ENCODE results near the gene SLC40A1. TPM values are rescaled to one million over a fixed set of nuclear protein-coding genes. Genes with fewer than 3 reads are reported as not detected.
"Not testable (repeated sequence)": the region's sequence is repeated elsewhere in the genome, so short reads cannot be mapped to it uniquely, and the experiment has no call there.

The SLC40A1 gene, protein sequence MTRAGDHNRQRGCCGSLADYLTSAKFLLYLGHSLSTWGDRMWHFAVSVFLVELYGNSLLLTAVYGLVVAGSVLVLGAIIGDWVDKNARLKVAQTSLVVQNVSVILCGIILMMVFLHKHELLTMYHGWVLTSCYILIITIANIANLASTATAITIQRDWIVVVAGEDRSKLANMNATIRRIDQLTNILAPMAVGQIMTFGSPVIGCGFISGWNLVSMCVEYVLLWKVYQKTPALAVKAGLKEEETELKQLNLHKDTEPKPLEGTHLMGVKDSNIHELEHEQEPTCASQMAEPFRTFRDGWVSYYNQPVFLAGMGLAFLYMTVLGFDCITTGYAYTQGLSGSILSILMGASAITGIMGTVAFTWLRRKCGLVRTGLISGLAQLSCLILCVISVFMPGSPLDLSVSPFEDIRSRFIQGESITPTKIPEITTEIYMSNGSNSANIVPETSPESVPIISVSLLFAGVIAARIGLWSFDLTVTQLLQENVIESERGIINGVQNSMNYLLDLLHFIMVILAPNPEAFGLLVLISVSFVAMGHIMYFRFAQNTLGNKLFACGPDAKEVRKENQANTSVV
- total RNA-seq = 2.8 TPM in 2 replicates

DNA sequence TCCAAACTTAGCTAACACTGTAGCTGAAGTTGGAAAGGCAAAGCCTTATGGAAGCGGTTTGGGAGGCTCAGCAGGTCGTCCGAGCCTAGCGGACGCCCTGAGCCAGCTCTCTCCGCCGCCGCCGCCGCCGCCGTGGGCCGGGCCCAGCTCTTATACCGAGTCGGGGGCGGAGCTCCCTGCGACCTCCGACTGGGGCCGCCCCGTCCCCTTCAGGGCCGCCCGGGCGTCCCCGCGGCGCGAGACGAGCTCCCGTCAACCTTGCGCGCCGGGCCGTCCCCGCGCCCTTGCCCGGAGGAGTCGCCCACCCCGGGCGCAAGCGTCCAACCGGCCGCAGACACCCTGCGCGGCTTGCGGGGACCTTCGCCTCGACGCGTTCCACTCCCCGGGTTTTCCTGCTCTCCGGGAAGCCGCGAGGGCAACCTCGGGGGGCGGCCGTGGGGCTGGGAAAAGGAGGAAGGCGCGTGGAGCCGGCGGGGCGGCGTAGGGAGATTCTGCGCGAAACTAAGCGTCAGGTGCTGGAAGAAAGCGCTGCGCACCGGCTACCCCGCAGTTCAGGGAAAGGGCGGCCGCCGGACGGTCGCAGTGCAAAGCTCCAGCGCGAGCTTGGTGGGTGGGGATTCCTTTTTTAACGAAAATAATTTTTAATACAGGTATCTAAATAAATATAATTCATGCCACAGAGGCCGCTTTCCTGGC, at the start of gene SLC40A1:
SLC40A1 (minus strand) TSS at position 129 of the 696 bp plus-strand sequence. CDS start 326 bp downstream, outside the sequence.
- intact Hi-C loops (cut with micrococcal nuclease) = loop anchor here (1.0 to 10.0 kb wide), 7 partner anchors 11 to 276 kb away; partner anchors contain the start of genes ASNSD1, OSGEPL1 and WDR75

DNA sequence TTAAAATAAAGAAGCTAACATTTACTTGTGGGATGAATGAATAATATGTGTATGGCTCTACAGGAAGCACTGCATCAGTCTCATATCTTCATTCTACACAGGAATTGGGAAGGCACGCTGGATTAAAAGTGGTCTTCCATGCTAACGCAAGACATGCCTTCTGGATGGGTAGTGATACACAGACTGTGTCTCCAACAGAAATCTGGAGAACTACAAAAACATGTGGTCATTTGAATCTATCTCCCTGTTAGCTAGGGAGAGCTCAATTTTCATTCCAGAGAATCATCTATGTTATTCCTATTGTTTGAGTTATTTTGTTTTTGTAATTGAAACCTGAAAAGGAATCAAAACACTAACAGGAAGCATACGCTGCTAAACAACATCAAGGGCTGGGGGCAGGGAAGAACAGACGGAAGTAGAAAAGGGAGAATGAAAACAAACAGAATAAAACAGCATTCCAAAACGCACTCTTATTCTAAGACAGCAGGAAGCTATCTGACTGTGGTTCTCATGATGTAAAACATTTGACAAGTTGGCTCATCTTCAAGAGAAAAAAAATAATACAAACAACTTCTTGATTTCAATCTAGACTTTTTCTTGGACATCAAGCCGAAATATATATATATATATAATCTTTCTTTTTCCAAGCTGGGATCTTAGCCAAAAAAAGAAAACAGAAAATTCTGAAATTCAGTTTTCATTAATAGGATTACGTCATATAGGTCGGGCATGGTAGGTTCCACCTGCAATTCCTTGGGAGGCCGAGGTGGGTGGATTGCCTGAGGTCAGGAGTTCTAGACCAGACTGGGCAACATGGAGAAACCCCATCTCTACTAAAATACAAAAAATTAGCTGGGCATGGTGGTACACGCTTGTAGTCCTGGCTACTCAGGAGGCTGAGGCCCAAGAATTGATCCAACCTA, 49.2 kb upstream of the SLC40A1 start:
- intact Hi-C loops (cut with micrococcal nuclease) = no loop called here

DNA sequence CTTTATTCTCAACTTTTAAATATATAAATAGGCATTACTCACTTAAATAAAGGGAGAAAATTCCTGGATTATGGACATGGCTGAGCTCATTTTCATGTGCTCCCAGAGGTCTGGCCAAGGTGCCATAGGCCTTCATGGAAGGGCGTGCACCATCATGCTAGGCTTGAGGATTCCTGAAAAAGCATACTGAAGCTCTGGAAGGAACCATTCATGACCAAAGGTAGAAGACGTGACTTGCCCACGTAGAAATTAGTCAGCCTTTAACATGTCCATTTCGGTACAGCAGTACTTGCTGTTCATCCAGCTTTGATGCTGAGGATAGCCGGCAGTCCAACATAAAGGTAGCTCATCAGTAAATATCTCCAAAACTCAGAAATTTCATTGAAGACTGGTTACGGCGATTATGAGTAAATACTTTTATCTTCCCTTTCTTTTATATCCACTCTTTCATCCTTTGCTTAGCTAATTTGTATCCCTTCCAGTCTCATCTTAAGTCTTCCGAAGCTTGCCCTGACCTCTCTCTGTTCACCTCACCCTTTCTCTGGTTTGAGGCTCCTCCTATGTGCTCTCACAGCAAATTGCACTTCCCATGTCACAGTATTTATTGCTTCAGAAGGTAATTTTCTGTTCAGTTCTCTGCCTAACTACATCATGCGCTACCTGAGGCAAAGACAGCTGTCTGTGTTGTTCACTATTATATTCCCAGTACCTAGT, 48.4 kb upstream of the SLC40A1 start:
- intact Hi-C loops (cut with micrococcal nuclease) = no loop called here

DNA sequence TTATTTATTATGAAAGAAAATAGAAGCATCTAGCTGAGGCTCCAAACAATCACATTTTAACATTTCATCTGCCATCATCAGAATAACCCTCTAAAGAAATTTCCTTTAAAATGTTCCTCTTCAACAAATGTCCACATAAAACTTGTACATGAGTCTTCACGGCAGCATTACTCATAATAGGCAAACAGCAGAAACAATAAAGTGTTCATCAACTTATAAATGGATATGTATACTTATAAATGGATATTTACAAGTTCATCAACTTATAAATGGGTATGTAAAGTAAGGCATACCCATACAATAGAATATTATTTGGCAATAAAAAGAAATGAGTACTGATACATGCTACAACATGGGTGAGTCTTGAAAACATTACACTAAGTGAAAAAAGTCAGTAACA, 47.2 kb upstream of the SLC40A1 start:
- intact Hi-C loops (cut with micrococcal nuclease) = no loop called here

DNA sequence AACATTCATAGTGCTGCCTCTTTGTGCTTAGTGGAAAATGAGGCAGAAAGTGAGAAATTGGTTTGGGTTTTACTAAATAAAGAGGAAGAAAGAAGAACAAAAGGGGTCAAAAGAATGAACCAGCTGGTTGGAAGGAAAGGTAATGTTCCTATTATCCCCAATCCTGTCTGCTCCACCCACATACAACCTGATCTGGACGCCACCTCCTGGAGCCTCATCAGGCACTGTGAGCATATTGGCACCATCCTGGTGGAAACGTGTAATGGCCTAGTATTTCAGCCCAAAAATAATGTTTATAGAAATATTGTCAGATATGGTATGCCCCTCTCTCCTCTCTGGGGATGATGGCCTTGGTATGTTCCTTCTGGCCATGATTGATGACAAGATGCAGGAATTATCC, 45.0 kb upstream of the SLC40A1 start:
- intact Hi-C loops (cut with micrococcal nuclease) = no loop called here

DNA sequence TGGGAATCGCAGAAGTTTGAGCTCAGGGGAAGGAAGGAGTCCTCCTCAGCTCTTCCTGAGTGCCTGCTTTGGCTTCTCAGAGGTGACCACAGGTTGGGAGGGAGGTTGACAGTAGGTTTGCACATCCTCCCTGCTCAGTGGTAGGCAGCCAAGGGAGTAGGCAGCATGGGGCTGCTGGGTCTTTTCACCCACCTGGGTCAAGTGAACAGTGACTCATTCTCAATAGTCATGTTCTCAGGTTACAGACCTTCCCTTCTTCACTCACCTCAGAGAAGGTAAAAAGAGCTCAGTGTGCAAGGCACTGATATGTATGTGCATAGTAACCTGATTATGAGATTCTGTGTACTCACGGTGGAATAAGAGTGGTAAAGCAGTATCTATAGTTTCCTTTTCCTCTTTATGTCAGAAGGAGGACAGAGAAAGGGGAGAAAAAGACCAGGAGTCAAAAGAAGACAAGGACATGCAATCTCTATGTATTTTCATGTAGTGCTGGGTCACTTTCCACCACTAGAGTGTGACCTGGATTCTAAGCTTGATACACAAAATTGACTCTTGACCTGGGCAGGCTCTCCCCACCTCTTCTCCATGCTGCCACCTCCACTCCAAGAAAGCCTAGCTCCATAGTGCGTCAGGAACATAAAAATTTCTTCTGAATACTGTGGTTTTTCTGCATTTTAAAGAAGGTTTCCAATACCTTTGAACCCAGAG, 44.2 kb upstream of the SLC40A1 start:
- intact Hi-C loops (cut with micrococcal nuclease) = no loop called here

DNA sequence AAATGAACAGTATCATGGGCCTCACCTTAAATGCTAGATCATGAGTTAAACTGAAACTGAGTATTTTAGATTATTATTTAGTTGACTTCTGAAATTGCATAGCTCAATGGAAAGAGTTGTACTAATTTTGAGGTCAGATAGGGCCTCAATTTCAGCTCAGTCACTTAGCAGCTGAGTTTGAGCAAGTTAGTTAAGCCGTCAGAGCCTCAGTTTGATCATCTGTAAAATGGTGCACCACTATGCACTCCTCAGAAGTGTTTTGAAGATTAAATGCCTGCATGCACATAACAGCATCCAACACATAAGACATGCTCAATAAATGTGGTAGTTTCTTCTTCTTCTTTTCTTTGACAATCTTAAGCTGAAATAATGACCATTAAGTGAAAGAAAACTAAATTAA, 42.5 kb upstream of the SLC40A1 start:
- intact Hi-C loops (cut with micrococcal nuclease) = no loop called here

DNA sequence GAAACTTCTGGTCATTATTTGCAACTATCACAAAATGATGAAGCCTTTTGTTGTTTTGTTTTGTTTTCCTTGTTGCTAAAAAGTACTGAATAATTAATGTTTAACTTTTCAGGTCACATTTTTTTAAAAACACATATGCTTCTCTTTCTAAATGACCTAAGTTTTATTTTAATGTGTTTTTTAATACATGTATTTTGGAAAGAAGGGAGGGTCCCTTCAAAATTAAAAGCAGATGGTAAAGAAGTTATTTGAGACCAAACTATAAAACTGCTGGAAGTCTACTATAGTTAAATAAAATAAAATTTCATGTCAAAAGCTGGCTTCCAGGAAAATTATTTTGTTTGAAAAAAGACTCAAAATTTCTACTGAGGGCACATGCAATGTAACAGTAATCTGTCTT, 41.2 kb upstream of the SLC40A1 start:
- intact Hi-C loops (cut with micrococcal nuclease) = no loop called here

DNA sequence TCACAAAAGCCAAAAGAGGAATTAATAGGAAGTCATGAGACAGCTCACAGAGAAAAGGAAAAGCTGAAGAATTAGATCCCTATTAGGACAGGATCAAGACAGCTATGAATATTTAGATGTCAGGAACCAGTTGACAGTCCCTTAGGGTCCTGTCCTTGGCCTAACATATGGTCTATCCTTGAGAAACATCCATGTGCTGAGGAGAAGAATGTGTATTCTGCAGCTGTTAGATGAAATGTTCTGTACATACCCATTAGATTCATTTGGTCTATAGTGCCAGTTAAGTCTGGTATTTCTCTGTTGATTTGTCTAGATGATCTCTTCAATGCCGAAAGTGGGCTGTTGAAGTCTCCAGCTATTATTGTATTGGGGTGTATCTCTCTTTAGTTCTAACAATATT, 37.6 kb upstream of the SLC40A1 start:
- intact Hi-C loops (cut with micrococcal nuclease) = no loop called here

DNA sequence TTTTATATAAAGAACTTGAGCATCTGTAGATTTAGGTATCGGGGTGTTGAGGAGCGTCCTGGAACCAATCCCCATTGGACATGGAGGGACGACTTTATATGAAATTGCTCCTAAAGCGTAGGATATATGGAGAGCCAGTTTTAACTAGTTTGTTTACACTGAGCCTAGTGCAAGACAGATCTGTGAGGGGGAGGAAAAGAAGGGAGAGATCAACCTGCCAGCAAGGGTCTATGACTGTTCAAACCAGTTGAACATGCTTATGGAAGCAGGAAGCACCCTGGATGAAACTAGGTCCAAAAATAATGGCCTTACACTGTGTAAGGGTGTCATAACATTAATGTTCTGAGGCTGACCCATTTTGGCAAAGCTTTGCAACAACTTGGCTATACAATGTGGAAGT, 34.0 kb upstream of the SLC40A1 start:
- intact Hi-C loops (cut with micrococcal nuclease) = no loop called here

DNA sequence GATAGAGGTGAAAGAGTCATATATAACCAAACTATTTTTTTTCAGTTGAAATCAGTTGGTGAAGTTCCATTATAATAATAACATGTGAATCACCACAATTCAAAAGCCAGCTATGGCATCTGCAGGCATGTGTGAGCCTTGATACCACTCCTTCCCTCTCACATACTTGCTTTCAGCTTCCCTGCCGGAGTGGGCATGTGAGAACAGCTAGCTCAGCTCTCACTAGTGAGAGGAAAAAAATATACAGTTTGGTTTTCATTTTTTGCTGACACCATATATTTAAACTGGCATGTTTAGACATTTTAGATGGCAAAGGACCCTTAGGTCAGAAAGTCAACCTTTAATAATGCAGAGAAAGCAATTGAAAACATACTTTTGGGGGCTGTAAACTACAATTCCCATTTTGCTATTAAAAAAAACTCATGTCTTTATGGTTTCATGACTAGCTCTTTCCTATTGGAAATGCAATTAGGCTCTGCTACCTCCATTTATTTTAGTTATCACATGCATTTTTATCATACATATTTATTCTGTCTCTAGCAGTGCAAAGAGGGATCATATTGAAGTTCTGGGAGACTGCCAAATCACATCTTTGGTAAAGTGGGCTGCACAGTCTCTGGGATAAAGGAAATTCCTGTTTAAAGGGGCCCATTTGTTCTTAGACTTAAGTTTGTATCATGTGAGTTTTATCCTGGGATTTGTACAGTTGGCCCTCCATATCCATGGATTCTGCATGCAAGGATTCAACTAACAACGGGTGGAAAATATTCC, 33.2 kb upstream of the SLC40A1 start:
- intact Hi-C loops (cut with micrococcal nuclease) = no loop called here

DNA sequence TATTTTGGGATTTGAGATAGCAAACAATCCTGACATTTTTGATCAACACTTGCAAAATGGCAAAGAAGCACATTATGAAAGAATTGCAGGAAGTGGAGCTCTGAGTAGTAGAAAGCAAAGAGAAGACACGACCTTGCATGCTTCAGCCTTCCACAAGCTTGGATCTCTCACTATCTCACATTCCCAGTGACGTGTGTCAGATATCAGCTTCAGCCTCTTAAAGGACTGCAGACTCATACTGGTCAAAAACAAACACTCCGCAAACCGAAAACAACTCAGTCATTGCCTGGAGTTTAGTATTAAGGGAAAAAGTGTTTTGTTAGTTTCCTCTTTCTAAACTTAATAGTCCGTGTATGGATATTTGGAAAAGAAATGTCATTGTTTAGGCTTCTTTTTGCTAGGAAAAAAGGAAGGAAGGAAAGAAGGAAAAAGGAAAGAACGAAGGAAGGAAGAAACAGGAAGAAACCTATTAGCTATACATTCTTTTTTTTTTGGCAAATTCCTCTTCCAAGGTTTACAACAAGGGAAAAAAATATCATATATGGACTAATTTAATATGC, 32.6 kb upstream of the SLC40A1 start:
- intact Hi-C loops (cut with micrococcal nuclease) = no loop called here

DNA sequence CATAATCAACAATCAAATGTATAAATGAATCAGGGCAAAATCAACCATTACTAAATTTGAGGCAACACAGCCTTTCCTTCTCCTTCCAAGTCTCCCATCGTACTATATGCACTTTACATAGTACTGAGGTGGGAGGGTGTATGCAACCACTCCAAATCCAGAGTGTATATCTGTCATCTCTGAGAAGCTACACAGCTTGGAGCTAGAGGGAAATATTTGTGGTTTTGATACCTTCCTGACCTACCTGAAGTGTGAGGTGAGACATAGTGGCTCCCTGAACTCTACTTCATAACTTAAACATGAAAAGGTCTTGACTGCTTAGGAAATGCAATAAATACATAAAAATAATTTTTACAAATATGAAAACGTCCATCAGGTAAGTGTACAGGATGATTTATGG, 30.1 kb upstream of the SLC40A1 start:
- intact Hi-C loops (cut with micrococcal nuclease) = no loop called here

DNA sequence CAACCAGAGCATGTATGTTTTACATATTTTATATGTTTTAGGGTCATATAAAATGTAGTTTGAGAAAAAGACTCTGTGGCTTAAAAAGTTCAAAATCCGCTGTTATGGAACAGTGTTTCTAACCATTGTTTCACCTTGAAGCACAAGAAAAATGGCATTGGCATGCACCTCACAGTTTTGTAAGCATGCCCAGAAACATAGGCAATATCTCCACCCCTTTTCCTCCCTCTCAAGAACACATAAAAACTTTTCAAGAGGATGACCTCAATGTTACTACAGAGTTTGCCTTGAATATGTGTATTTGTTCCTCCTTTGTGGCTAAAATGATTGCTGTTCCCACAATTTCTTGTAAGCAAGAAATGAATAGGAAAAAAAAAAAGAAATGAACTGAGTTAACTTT, 29.3 kb upstream of the SLC40A1 start:
- intact Hi-C loops (cut with micrococcal nuclease) = no loop called here

DNA sequence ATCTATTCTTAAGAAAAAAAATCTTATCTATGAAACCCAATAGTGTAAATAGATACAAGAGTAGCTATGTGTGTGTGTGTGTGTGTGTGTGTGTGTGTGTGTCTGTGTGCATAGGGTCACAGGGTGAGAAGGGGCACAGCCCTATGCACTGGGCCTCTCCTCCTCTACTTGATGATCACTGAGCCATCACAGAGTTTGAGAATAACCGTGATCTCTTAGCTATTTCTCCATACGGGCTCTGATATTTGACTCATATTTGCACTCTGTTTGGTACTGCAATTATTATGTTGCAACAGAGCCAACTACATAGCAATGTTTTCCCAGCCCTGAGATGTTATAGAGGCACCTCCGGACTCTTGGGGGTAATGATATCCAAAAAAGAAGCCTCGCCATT, 28.8 kb upstream of the SLC40A1 start:
- intact Hi-C loops (cut with micrococcal nuclease) = no loop called here

DNA sequence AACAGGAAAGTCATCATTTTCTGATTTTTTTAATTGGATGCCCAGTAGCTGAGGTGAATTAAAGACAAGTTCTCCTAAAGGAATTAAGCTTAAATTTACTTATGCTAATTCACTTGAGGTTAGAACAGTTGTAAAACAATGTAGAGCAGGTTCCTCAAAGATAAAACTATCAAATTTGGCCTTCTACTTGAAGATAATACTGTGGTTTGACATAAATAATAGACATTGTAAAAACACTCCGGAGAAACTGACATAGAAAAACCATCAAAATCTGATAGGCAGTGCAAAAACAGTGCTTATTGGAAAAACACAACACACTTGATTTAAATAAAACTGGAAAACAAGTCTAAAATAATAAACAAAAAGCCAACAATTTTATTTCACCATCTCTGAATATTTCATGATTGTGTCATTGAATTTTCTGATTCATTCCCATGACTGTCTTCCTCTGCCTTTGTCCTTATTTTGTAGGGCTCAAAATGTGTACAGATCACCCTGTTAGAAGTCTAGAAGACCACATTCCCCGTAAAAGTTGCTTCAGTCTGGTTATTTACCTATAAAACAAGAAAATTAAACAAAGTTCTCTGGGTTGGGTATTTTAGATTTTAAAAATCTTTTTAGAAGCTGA, 28.3 kb upstream of the SLC40A1 start:
- intact Hi-C loops (cut with micrococcal nuclease) = no loop called here

DNA sequence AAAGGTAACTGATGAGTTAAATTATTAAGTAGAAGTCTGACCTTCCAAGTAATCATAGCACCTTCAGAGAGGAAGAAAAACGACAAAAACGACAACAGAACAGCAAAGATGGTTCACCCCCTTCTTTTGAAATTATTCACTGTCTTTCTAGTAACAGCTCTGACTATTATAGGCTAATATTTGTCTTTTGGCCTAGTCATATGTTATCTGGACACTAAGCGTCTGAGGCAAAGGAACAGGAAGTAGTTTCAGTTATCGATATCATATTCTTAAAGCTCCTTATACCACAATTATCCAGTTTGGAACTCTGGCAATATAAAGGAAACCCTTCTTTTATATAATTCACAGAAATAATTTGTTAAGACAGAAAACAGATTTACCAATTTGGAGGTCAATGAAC, 27.6 kb upstream of the SLC40A1 start:
- intact Hi-C loops (cut with micrococcal nuclease) = no loop called here

DNA sequence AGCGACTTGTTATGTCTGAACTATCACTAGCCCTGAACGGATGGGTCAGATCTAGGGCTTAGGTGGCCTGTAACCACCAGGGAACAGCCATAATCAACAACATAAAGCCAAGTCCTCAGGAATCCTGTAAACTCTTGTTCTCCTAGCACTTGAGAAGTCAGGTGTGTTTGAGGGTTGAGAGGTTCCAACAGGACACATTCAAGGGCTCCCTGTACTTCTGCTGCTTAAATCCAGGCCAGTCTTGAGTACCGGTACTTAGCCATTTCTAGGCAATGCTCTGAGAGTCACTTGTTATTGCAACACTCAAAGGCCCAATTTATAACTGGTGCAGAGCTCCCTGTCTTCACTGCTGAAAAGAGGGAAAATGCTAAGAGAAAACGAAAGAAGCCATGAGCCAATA, 21.6 kb upstream of the SLC40A1 start:
- intact Hi-C loops (cut with micrococcal nuclease) = no loop called here

DNA sequence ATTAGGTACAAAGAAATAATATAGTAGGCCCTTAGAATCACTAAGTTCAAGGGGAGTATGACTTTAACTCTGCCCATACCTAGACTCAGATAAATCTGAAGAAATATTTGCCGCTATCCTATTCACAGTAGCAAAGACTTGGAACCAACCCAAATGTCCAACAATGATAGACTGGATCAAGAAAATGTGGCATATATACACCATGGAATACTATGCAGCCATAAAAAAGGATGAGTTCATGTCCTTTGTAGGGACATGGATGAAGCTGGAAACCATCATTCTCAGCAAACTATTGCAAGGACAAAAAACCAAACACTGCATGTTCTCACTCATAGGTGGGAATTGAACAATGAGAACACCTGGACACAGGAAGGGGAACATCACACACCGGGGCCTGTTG, 21.1 kb upstream of the SLC40A1 start:
- intact Hi-C loops (cut with micrococcal nuclease) = not testable (repeated sequence)

All from T-helper 1 cell treated with Interleukin-12 subunit alpha and Interleukin-12 subunit beta and Interleukin-4 antibody, amounts not matched to agents 30 ng/mL and 1 ng/mL, for 36 hours (primary cell).